T-helper 2 cell treated with Interferon-gamma antibody and Interleukin-4, amounts not matched to agents 5 μg/mL and 100 μg/mL, for 36 hours (primary cell): ENCODE measurements around the gene PLA2G2D.

ENCODE experiments used
- DNase-seq: peaks from one replicate; pipeline ENCODE4 v3.0.0; 2021; ENCODE audit warnings: low spot score
- H3K27ac Mint-ChIP-seq: one replicate; pipeline ENCODE4 v1.8.0; 2021; ENCODE audit warnings: mild to moderate bottlenecking, mixed read lengths
- H3K27me3 Mint-ChIP-seq: one replicate; pipeline ENCODE4 v1.8.0; 2021; ENCODE audit warnings: low read depth, mixed read lengths
- H3K36me3 Mint-ChIP-seq: one replicate; pipeline ENCODE4 v1.8.0; 2021; ENCODE audit warnings: low read depth, mixed read lengths
- H3K4me1 Mint-ChIP-seq: one replicate; pipeline ENCODE4 v1.8.0; 2021; ENCODE audit warnings: low read depth, mixed read lengths
- H3K4me3 Mint-ChIP-seq: one replicate; pipeline ENCODE4 v1.8.0; 2022; ENCODE audit warnings: mild to moderate bottlenecking, moderate library complexity, mixed read lengths
- H3K9me3 Mint-ChIP-seq: one replicate; pipeline ENCODE4 v1.8.0; 2021; ENCODE audit warnings: mixed read lengths

PLA2G2D gene

GRCh38 chr1:20063861-20064292 is 55.5 kb downstream of the PLA2G2D start:
- Mint-ChIP-seq H3K4me1 (peaks cover 13% of the 10 kb centered on the region), H3K36me3 (no peaks in the 10 kb centered on the region), H3K27me3 (peaks cover 7% of the 10 kb centered on the region), H3K27ac (no peak overlapping the region), H3K4me3 (no peak overlapping the region), H3K9me3 (no peaks in the 10 kb centered on the region)
- no peak for DNase-seq
